ENCODE results near the gene AOPEP.

Gene AOPEP

GRCh38 chr9:94973451-94973941 is 247.0 kb downstream of the AOPEP start:
- H3K9ac ChIP-seq (ENCODE audit: low read length): no peak overlapping the region
- H3K9me3 ChIP-seq (ENCODE audit: control insufficient read depth, low read length): no peaks in the 10 kb centered on the region
- H3K27me3 ChIP-seq (ENCODE audit: control insufficient read depth, insufficient read depth, low read length): no peaks in the 10 kb centered on the region
- no peak overlapping the region for H3K4me3 ChIP-seq (ENCODE audit: low read length)
- H3K4me1 ChIP-seq (ENCODE audit: control insufficient read depth, insufficient read depth, low read length): peaks cover 17% of the 10 kb centered on the region
- H3K36me3 ChIP-seq (ENCODE audit: control insufficient read depth, insufficient read depth, low read length): no peaks in the 10 kb centered on the region

- Histone ChIP-seq H3K4me1 (ENCODE audit: control insufficient read depth, insufficient read depth, low read length) (peaks cover 17% of the 10 kb centered on the region), H3K9me3 (ENCODE audit: control insufficient read depth, low read length) (no peaks in the 10 kb centered on the region), H3K9ac (ENCODE audit: low read length) (no peak overlapping the region), H3K4me3 (ENCODE audit: low read length) (no peak overlapping the region), H3K36me3 (ENCODE audit: control insufficient read depth, insufficient read depth, low read length) (no peaks in the 10 kb centered on the region), H3K27me3 (ENCODE audit: control insufficient read depth, insufficient read depth, low read length) (no peaks in the 10 kb centered on the region)
These were observed 247.8 kb downstream of the AOPEP start for GRCh38 chr9:94974154-94974879.

GRCh38 chr9:94975480-94975879 is 249.0 kb downstream of the AOPEP start:
- no peaks in the 10 kb centered on the region for H3K27me3 ChIP-seq (ENCODE audit: control insufficient read depth, insufficient read depth, low read length)
- H3K9ac ChIP-seq (ENCODE audit: low read length): no peak overlapping the region
- H3K4me3 ChIP-seq (ENCODE audit: low read length): no peak overlapping the region
- H3K4me1 ChIP-seq (ENCODE audit: control insufficient read depth, insufficient read depth, low read length): peaks cover 17% of the 10 kb centered on the region
- H3K36me3 ChIP-seq (ENCODE audit: control insufficient read depth, insufficient read depth, low read length): no peaks in the 10 kb centered on the region
- no peaks in the 10 kb centered on the region for H3K9me3 ChIP-seq (ENCODE audit: control insufficient read depth, low read length)

GRCh38 chr9:94976077-94976476 is 249.6 kb downstream of the AOPEP start:
- H3K4me3 ChIP-seq (ENCODE audit: low read length): no peak overlapping the region
- no peaks in the 10 kb centered on the region for H3K36me3 ChIP-seq (ENCODE audit: control insufficient read depth, insufficient read depth, low read length)
- H3K27me3 ChIP-seq (ENCODE audit: control insufficient read depth, insufficient read depth, low read length): no peaks in the 10 kb centered on the region
- H3K4me1 ChIP-seq (ENCODE audit: control insufficient read depth, insufficient read depth, low read length): peaks cover 17% of the 10 kb centered on the region
- no peak overlapping the region for H3K9ac ChIP-seq (ENCODE audit: low read length)
- no peaks in the 10 kb centered on the region for H3K9me3 ChIP-seq (ENCODE audit: control insufficient read depth, low read length)

- Histone ChIP-seq H3K4me3 (ENCODE audit: low read length) (no peak overlapping the region), H3K9me3 (ENCODE audit: control insufficient read depth, low read length) (no peaks in the 10 kb centered on the region), H3K27me3 (ENCODE audit: control insufficient read depth, insufficient read depth, low read length) (no peaks in the 10 kb centered on the region), H3K36me3 (ENCODE audit: control insufficient read depth, insufficient read depth, low read length) (no peaks in the 10 kb centered on the region), H3K9ac (ENCODE audit: low read length) (no peak overlapping the region), H3K4me1 (ENCODE audit: control insufficient read depth, insufficient read depth, low read length) (peaks cover 12% of the 10 kb centered on the region)
These were observed 250.9 kb downstream of the AOPEP start for GRCh38 chr9:94977416-94977815.

- Histone ChIP-seq H3K9me3 (ENCODE audit: control insufficient read depth, low read length) (no peaks in the 10 kb centered on the region), H3K36me3 (ENCODE audit: control insufficient read depth, insufficient read depth, low read length) (no peaks in the 10 kb centered on the region), H3K4me3 (ENCODE audit: low read length) (no peak overlapping the region), H3K9ac (ENCODE audit: low read length) (no peak overlapping the region), H3K4me1 (ENCODE audit: control insufficient read depth, insufficient read depth, low read length) (no peaks in the 10 kb centered on the region), H3K27me3 (ENCODE audit: control insufficient read depth, insufficient read depth, low read length) (no peaks in the 10 kb centered on the region)
These were observed 253.5 kb downstream of the AOPEP start for GRCh38 chr9:94979904-94980507.

- no peaks in the 10 kb centered on the region for H3K36me3 ChIP-seq (ENCODE audit: control insufficient read depth, insufficient read depth, low read length)
- H3K9ac ChIP-seq (ENCODE audit: low read length): no peak overlapping the region
- H3K27me3 ChIP-seq (ENCODE audit: control insufficient read depth, insufficient read depth, low read length): no peaks in the 10 kb centered on the region
- no peaks in the 10 kb centered on the region for H3K9me3 ChIP-seq (ENCODE audit: control insufficient read depth, low read length)
- no peaks in the 10 kb centered on the region for H3K4me1 ChIP-seq (ENCODE audit: control insufficient read depth, insufficient read depth, low read length)
- no peak overlapping the region for H3K4me3 ChIP-seq (ENCODE audit: low read length)
These were observed 254.6 kb downstream of the AOPEP start for GRCh38 chr9:94980947-94981722.

GRCh38 chr9:94981723-94982090 is 255.2 kb downstream of the AOPEP start:
- no peak overlapping the region for H3K4me3 ChIP-seq (ENCODE audit: low read length)
- H3K36me3 ChIP-seq (ENCODE audit: control insufficient read depth, insufficient read depth, low read length): no peaks in the 10 kb centered on the region
- no peaks in the 10 kb centered on the region for H3K27me3 ChIP-seq (ENCODE audit: control insufficient read depth, insufficient read depth, low read length)
- no peaks in the 10 kb centered on the region for H3K4me1 ChIP-seq (ENCODE audit: control insufficient read depth, insufficient read depth, low read length)
- H3K9me3 ChIP-seq (ENCODE audit: control insufficient read depth, low read length): no peaks in the 10 kb centered on the region
- H3K9ac ChIP-seq (ENCODE audit: low read length): no peak overlapping the region

GRCh38 chr9:94982211-94982610 is 255.7 kb downstream of the AOPEP start:
- Histone ChIP-seq H3K27me3 (ENCODE audit: control insufficient read depth, insufficient read depth, low read length) (no peaks in the 10 kb centered on the region), H3K4me1 (ENCODE audit: control insufficient read depth, insufficient read depth, low read length) (no peaks in the 10 kb centered on the region), H3K9me3 (ENCODE audit: control insufficient read depth, low read length) (no peaks in the 10 kb centered on the region), H3K9ac (ENCODE audit: low read length) (no peak overlapping the region), H3K36me3 (ENCODE audit: control insufficient read depth, insufficient read depth, low read length) (no peaks in the 10 kb centered on the region), H3K4me3 (ENCODE audit: low read length) (no peak overlapping the region)

GRCh38 chr9:94983552-94983951 is 257.1 kb downstream of the AOPEP start:
- no peaks in the 10 kb centered on the region for H3K4me1 ChIP-seq (ENCODE audit: control insufficient read depth, insufficient read depth, low read length)
- no peak overlapping the region for H3K9ac ChIP-seq (ENCODE audit: low read length)
- no peaks in the 10 kb centered on the region for H3K27me3 ChIP-seq (ENCODE audit: control insufficient read depth, insufficient read depth, low read length)
- no peak overlapping the region for H3K4me3 ChIP-seq (ENCODE audit: low read length)
- H3K36me3 ChIP-seq (ENCODE audit: control insufficient read depth, insufficient read depth, low read length): no peaks in the 10 kb centered on the region
- H3K9me3 ChIP-seq (ENCODE audit: control insufficient read depth, low read length): no peaks in the 10 kb centered on the region

GRCh38 chr9:94984891-94985476 is 258.5 kb downstream of the AOPEP start:
- Histone ChIP-seq H3K4me3 (ENCODE audit: low read length) (no peak overlapping the region), H3K27me3 (ENCODE audit: control insufficient read depth, insufficient read depth, low read length) (no peaks in the 10 kb centered on the region), H3K9me3 (ENCODE audit: control insufficient read depth, low read length) (no peaks in the 10 kb centered on the region), H3K36me3 (ENCODE audit: control insufficient read depth, insufficient read depth, low read length) (no peaks in the 10 kb centered on the region), H3K4me1 (ENCODE audit: control insufficient read depth, insufficient read depth, low read length) (no peaks in the 10 kb centered on the region), H3K9ac (ENCODE audit: low read length) (no peak overlapping the region)

- no peaks in the 10 kb centered on the region for H3K9me3 ChIP-seq (ENCODE audit: control insufficient read depth, low read length)
- H3K4me1 ChIP-seq (ENCODE audit: control insufficient read depth, insufficient read depth, low read length): no peaks in the 10 kb centered on the region
- H3K9ac ChIP-seq (ENCODE audit: low read length): no peak overlapping the region
- H3K27me3 ChIP-seq (ENCODE audit: control insufficient read depth, insufficient read depth, low read length): no peaks in the 10 kb centered on the region
- no peak overlapping the region for H3K4me3 ChIP-seq (ENCODE audit: low read length)
- no peaks in the 10 kb centered on the region for H3K36me3 ChIP-seq (ENCODE audit: control insufficient read depth, insufficient read depth, low read length)
These were observed 259.1 kb downstream of the AOPEP start for GRCh38 chr9:94985649-94986048.
